Mesendoderm (in vitro differentiated cells): Measurements from ENCODE around the gene HBP1.
A peak's percentile ranks its signal among the peaks of the same experiment; 100 is the strongest.

Source experiments
- DNase-seq: peaks from one replicate; pipeline ENCODE4 v3.0.0; 2013
- H2AK5ac ChIP-seq: 2 replicates; pipeline ENCODE4 v1.6.1; 2013; ENCODE audit warnings: low read length, inconsistent platforms
- H2BK120ac ChIP-seq: 2 replicates; pipeline ENCODE4 v1.6.1; 2013; ENCODE audit warnings: low read depth, mild to moderate bottlenecking, low read length, moderate library complexity, mixed read lengths
- H2BK15ac ChIP-seq: replicated peaks from 2 replicates; pipeline ENCODE4 v1.6.1; 2013; ENCODE audit warnings: low read depth, mild to moderate bottlenecking, moderate library complexity
- H2BK5ac ChIP-seq: 2 replicates; pipeline ENCODE4 v1.6.1; 2013; ENCODE audit warnings: low read length, inconsistent platforms
- H3K18ac ChIP-seq: 2 replicates; pipeline ENCODE4 v1.6.1; 2013; ENCODE audit warnings: mild to moderate bottlenecking, low read length, mixed read lengths
- H3K23ac ChIP-seq: one replicate; pipeline ENCODE4 v1.6.1; 2013; ENCODE audit warnings: low read length
- H3K27ac ChIP-seq: 2 replicates; pipeline ENCODE4 v1.5.1; 2013; ENCODE audit warnings: low read depth, mild to moderate bottlenecking, inconsistent platforms, low read length, moderate library complexity
- H3K27me3 ChIP-seq: 2 replicates; pipeline ENCODE4 v1.6.1; 2013; ENCODE audit warnings: low read length, control low read depth, mild to moderate bottlenecking, inconsistent platforms; ENCODE audit not compliant: insufficient read depth, poor library complexity
- H3K36me3 ChIP-seq: 2 replicates; pipeline ENCODE4 v1.6.1; 2013; ENCODE audit warnings: low read length, inconsistent platforms; ENCODE audit not compliant: control insufficient read depth, insufficient read depth
- H3K4ac ChIP-seq: one replicate; pipeline ENCODE4 v1.6.1; 2013; ENCODE audit warnings: low read depth, mild to moderate bottlenecking, low read length, moderate library complexity
- H3K4me1 ChIP-seq: 2 replicates; pipeline ENCODE4 v1.6.1; 2013; ENCODE audit warnings: low read depth, low read length, inconsistent platforms; ENCODE audit not compliant: control insufficient read depth
- H3K4me2 ChIP-seq: 2 replicates; pipeline ENCODE4 v1.6.1; 2013; ENCODE audit warnings: low read length
- H3K4me3 ChIP-seq: 2 replicates; pipeline ENCODE4 v1.5.1; 2013; ENCODE audit warnings: mild to moderate bottlenecking, low read length
- H3K56ac ChIP-seq: one replicate; pipeline ENCODE4 v1.6.1; 2013; ENCODE audit warnings: low read length
- H3K79me1 ChIP-seq: 2 replicates; pipeline ENCODE4 v1.6.1; 2013; ENCODE audit warnings: low read length, inconsistent platforms
- H3K79me2 ChIP-seq: 2 replicates; pipeline ENCODE4 v1.6.1; 2013; ENCODE audit warnings: mild to moderate bottlenecking, low read length; ENCODE audit not compliant: control insufficient read depth, insufficient read depth
- H3K9ac ChIP-seq: 2 replicates; pipeline ENCODE4 v1.6.1; 2013; ENCODE audit warnings: low read length, inconsistent platforms
- H4K5ac ChIP-seq: one replicate; pipeline ENCODE4 v1.6.1; 2013; ENCODE audit warnings: low read length
- H4K8ac ChIP-seq: one replicate; pipeline ENCODE4 v1.6.1; 2013; ENCODE audit warnings: low read depth, mild to moderate bottlenecking, control low read depth, low read length, moderate library complexity
- WGBS: extraction: QIAGEN DNeasy Blood & Tissue Kit; methylation state at CpG from one replicate; pipeline ENCODE4 v1.1.7; 2013; ENCODE audit warnings: low lambda C conversion rate, missing lambda C conversion rate; ENCODE audit not compliant: insufficient coverage; ENCODE audit errors: extremely low coverage; 5-methylcytosine and 5-hydroxymethylcytosine counted together

The HBP1 gene

DNA sequence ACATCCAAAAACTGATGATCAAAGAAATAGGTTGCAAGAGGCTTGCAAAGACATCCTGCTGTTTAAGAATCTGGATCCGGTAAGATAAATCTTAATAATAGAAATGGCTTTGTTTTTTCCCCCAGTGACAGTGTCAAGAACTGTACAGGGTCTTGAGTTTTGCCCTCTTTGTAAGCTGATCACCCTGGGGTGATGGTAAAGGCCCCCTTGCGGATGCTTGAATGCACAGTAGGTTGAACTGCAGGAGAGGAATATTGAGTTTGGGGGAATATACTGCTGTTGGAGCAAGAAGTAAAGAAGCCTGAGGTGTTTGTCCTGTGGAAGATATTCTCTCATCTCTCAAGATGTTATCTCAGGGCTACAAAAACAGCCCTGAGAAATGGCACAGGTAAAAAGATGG lies 40.6 kb upstream of the HBP1 start:
- H3K56ac ChIP-seq: no peak overlapping the region
- H3K79me1 ChIP-seq: no peaks in the 10 kb centered on the region
- H4K8ac ChIP-seq: no peak overlapping the region
- H3K36me3 ChIP-seq: no peaks in the 10 kb centered on the region
- no peak overlapping the region for H3K27ac ChIP-seq
- H3K4me2 ChIP-seq: no peak overlapping the region
- H3K4ac ChIP-seq: no peak overlapping the region
- no peak overlapping the region for H2BK120ac ChIP-seq
- H2BK5ac ChIP-seq: no peak overlapping the region
- no peak overlapping the region for H2AK5ac ChIP-seq
- no peak overlapping the region for H4K5ac ChIP-seq
- H3K23ac ChIP-seq: no peak overlapping the region
- no peak overlapping the region for H3K18ac ChIP-seq
- DNase-seq: no peak
- peaks cover 2% of the 10 kb centered on the region for H3K4me1 ChIP-seq
- H2BK15ac ChIP-seq: no peak overlapping the region
- no peak overlapping the region for H3K9ac ChIP-seq
- no peaks in the 10 kb centered on the region for H3K27me3 ChIP-seq
- WGBS: no CpG with 5 or more reads among the region's 2 CpGs
- no peaks in the 10 kb centered on the region for H3K79me2 ChIP-seq
- H3K4me3 ChIP-seq: no peak overlapping the region

DNA sequence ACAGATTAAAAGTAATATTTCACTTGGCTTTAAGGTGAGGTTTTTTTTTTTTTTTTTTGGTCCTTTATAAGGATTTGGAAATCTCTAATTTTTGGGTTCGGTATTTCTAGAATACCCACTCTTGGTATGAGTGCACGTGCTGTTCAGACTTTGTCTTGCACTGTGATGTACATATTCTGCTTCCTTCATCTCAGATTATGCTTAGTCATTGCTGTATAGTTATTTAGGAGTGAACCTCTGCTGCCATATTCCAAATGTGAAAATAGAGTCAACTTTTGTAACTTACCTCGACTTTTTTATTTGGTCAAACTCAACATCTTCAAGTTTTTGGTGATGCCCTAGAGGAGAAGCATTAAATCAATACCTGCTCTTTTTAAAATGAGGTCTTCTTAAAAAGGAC lies 40.1 kb upstream of the HBP1 start:
- no peak overlapping the region for H3K4me2 ChIP-seq
- no peak overlapping the region for H3K4me3 ChIP-seq
- H3K4me1 ChIP-seq: peaks cover 2% of the 10 kb centered on the region
- H4K8ac ChIP-seq: no peak overlapping the region
- no peak overlapping the region for H3K4ac ChIP-seq
- H3K27me3 ChIP-seq: no peaks in the 10 kb centered on the region
- no peaks in the 10 kb centered on the region for H3K36me3 ChIP-seq
- H2BK120ac ChIP-seq: no peak overlapping the region
- no peak overlapping the region for H3K9ac ChIP-seq
- no peak overlapping the region for H2AK5ac ChIP-seq
- H3K23ac ChIP-seq: no peak overlapping the region
- no CpG with 5 or more reads among the region's 3 CpGs for WGBS
- H2BK15ac ChIP-seq: no peak overlapping the region
- no peaks in the 10 kb centered on the region for H3K79me1 ChIP-seq
- H3K18ac ChIP-seq: no peak overlapping the region
- DNase-seq: no peak
- no peaks in the 10 kb centered on the region for H3K79me2 ChIP-seq
- no peak overlapping the region for H3K27ac ChIP-seq
- no peak overlapping the region for H3K56ac ChIP-seq
- no peak overlapping the region for H2BK5ac ChIP-seq
- no peak overlapping the region for H4K5ac ChIP-seq

DNA sequence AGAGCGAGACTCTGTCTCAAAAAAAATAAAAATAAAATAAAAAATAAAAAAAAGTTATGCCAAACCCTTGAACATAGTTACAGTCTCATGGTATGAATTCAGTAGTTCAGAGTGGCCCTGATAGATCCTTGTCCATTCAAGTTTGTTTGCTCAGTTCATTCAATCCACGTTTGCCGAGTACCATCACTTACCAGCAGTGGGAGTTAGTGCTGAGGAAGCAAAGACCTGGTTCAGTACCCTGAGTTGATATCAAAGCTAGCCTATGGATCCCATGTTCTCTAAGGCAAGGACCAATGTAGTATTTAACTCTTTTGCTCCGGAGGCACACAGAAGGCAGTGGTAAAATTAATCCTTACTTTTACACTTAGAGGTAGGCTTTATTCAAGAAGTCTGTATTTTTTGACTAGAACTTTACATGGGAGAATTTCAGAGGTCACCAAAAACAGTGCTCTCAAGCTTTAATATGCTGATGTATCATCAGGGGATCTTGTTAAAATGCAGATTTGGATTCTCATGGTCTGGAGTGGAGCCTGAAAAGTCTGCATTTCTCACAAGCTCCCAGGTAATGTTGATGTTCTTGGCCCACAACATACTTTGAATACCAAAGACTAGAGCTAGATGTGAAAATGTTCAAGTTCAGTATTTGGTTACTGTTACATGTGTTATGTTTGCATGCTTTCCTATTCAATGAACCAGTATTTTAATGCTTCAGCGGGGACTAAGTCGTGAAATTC lies 38.1 kb upstream of the HBP1 start:
- no peak overlapping the region for H3K27ac ChIP-seq
- H3K4me2 ChIP-seq: no peak overlapping the region
- no peak overlapping the region for H2AK5ac ChIP-seq
- no peak overlapping the region for H2BK15ac ChIP-seq
- H3K4me1 ChIP-seq: peaks cover 2% of the 10 kb centered on the region
- H2BK5ac ChIP-seq: no peak overlapping the region
- no peak overlapping the region for H3K9ac ChIP-seq
- no peak overlapping the region for H2BK120ac ChIP-seq
- H3K79me1 ChIP-seq: no peaks in the 10 kb centered on the region
- no CpG with 5 or more reads among the region's 6 CpGs for WGBS
- peak; percentile 63 for DNase-seq
- no peaks in the 10 kb centered on the region for H3K27me3 ChIP-seq
- H4K8ac ChIP-seq: no peak overlapping the region
- H3K79me2 ChIP-seq: no peaks in the 10 kb centered on the region
- H3K23ac ChIP-seq: no peak overlapping the region
- H3K36me3 ChIP-seq: no peaks in the 10 kb centered on the region
- H3K56ac ChIP-seq: no peak overlapping the region
- no peak overlapping the region for H4K5ac ChIP-seq
- H3K4me3 ChIP-seq: no peak overlapping the region
- no peak overlapping the region for H3K18ac ChIP-seq
- no peak overlapping the region for H3K4ac ChIP-seq

DNA sequence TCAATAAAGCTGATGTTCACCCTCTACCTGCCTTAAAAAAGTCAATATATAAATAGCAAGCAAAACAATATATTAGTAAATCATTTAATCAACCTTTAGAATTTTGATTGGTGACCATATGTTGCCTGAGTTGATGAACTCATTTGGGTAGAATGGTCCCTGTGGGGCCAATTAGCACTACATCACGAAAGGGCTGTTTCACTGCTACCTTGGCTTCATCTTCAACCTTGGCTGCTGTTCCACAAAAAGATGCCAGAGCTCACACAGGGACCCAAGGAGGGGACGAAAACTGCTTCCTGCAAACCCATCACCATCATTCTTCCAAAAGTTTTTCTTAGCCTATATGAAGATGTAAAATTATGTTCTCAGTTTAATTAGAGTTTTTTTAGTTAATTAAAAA lies 35.4 kb upstream of the HBP1 start:
- Histone ChIP-seq H2BK120ac (no peak overlapping the region), H3K79me2 (no peaks in the 10 kb centered on the region), H3K23ac (no peak overlapping the region), H4K8ac (no peak overlapping the region), H2BK5ac (no peak overlapping the region), H3K79me1 (no peaks in the 10 kb centered on the region), H2BK15ac (no peak overlapping the region), H3K4me3 (no peak overlapping the region), H3K18ac (no peak overlapping the region), H3K4me2 (no peak overlapping the region), H3K27me3 (no peaks in the 10 kb centered on the region), H3K36me3 (no peaks in the 10 kb centered on the region), H3K56ac (no peak overlapping the region), H2AK5ac (no peak overlapping the region), H3K4me1 (peaks cover 2% of the 10 kb centered on the region), H3K4ac (no peak overlapping the region), H3K27ac (no peak overlapping the region), H4K5ac (no peak overlapping the region), H3K9ac (no peak overlapping the region)
- DNase-seq: no peak
- no CpG with 5 or more reads among the region's 2 CpGs for WGBS

DNA sequence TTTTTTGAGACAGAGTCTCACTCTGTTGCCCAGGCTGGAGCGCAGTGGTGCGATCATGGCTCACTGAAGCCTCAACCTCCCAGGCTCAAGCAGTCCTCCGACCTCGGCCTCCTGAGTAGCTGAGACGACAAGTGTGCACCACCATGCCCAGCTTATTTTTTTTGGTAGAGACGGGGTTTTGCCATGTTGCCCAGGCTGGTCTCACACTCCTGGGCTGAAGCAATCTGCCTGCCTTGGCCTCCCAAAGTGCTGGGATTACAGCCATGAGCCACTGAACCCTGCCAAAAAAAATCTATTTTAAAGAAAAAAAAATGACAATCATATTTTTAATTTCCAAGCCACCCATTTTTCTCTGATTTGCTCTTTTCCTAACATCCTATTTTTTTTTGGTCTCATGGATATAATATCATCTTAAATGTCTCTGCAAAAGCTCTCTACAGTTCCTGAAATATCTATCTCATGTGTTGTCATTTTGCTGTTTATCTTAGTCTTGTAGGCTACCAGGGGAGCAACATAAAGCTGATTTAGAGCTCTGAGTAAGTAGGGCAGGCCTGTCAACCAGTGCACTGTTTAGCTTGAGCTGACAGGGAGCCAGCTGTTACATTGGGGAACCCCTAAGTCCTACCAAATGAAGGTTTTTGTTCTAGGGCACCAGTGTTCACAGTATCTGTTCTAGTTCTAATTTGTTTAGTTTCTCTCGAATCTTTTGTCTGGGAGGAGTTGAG lies 29.9 kb upstream of the HBP1 start:
- H2AK5ac ChIP-seq: no peak overlapping the region
- no peaks in the 10 kb centered on the region for H3K36me3 ChIP-seq
- H4K8ac ChIP-seq: no peak overlapping the region
- H3K27ac ChIP-seq: no peak overlapping the region
- no peak overlapping the region for H2BK15ac ChIP-seq
- no peak overlapping the region for H4K5ac ChIP-seq
- no peak overlapping the region for H3K18ac ChIP-seq
- no peak overlapping the region for H3K4ac ChIP-seq
- H3K79me2 ChIP-seq: no peaks in the 10 kb centered on the region
- H3K4me2 ChIP-seq: no peak overlapping the region
- no peak overlapping the region for H2BK120ac ChIP-seq
- no peaks in the 10 kb centered on the region for H3K4me1 ChIP-seq
- H3K9ac ChIP-seq: no peak overlapping the region
- H3K56ac ChIP-seq: no peak overlapping the region
- WGBS: no CpG with 5 or more reads among the region's 7 CpGs
- DNase-seq: no peak
- H3K79me1 ChIP-seq: no peaks in the 10 kb centered on the region
- no peaks in the 10 kb centered on the region for H3K27me3 ChIP-seq
- no peak overlapping the region for H3K23ac ChIP-seq
- H3K4me3 ChIP-seq: no peak overlapping the region
- no peak overlapping the region for H2BK5ac ChIP-seq
